ENCODE data around the gene MAPK12. TPM values are rescaled to one million over a fixed set of nuclear protein-coding genes. Genes with fewer than 3 reads are reported as not detected.

The MAPK12 gene
- total and polyA plus RNA-seq, 9 donors, result 0.87 to 35.3 (median 23.3) TPM

DNA sequence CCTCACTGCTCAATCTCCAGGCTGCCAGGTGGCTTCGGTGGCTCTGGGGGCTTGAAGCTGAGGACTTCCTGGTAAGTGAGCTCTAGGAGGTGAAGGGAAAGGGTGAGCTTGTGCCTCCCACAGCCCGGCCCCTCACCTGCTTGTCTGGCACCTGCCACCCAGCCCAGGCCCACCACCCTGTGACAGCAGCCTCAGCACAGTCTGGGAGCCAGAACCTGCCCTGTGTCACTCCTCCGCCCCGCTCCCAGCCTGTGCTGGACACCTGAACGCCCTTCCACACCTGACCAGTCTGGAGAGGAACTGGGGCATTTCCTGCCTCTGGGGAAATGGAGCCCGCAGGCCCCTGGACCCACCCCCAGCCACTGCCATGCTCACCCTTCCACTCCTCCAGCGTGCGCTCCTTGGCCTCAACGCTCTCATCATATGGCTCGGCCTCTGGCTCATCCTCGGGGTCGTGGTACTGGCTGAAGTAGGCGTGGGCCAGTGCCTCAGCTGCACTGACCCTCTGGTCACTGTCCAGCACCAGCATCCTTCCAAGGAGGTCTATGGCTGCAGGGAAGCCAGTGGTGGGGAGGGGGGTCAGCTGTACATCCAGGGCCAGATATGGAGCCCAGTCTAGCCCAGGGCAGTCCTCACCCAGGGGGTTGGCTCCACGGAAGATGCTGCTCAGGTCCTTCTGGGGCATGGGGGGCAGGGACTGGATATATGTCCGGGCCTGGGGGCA is 3.6 kb upstream of the MAPK12 start:
- 81 to 86% (median 84%) methylated on average over 13 to 15 of the region's 15 CpGs for WGBS, 3 donors
- no peak overlapping the region for H3K4me3 ChIP-seq
- H3K27me3 ChIP-seq, result no peaks in the 10 kb centered on the region
- no peak for TF ChIP-seq POLR2A (IDR thresholded peaks at IDR 0.05)
- TF ChIP-seq EP300 (IDR thresholded peaks at IDR 0.05), result no peak
- TF ChIP-seq, protein P1, sequence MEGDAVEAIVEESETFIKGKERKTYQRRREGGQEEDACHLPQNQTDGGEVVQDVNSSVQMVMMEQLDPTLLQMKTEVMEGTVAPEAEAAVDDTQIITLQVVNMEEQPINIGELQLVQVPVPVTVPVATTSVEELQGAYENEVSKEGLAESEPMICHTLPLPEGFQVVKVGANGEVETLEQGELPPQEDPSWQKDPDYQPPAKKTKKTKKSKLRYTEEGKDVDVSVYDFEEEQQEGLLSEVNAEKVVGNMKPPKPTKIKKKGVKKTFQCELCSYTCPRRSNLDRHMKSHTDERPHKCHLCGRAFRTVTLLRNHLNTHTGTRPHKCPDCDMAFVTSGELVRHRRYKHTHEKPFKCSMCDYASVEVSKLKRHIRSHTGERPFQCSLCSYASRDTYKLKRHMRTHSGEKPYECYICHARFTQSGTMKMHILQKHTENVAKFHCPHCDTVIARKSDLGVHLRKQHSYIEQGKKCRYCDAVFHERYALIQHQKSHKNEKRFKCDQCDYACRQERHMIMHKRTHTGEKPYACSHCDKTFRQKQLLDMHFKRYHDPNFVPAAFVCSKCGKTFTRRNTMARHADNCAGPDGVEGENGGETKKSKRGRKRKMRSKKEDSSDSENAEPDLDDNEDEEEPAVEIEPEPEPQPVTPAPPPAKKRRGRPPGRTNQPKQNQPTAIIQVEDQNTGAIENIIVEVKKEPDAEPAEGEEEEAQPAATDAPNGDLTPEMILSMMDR (IDR thresholded peaks at IDR 0.05), result no peak
- intact Hi-C loops (cut with DNase I), result loop anchor here in 2 of 4 donors (5.0 kb wide), 1 partner anchor 72 kb away; no protein-coding TSS in a partner anchor
- H3K9me3 ChIP-seq, result no peaks in the 10 kb centered on the region
- H3K36me3 ChIP-seq, result no peaks in the 10 kb centered on the region
- no peak overlapping the region for H3K27ac ChIP-seq
- DNase-seq, result no peak
- peaks cover 23% of the 10 kb centered on the region for H3K4me1 ChIP-seq (ENCODE audit: insufficient read depth)

DNA sequence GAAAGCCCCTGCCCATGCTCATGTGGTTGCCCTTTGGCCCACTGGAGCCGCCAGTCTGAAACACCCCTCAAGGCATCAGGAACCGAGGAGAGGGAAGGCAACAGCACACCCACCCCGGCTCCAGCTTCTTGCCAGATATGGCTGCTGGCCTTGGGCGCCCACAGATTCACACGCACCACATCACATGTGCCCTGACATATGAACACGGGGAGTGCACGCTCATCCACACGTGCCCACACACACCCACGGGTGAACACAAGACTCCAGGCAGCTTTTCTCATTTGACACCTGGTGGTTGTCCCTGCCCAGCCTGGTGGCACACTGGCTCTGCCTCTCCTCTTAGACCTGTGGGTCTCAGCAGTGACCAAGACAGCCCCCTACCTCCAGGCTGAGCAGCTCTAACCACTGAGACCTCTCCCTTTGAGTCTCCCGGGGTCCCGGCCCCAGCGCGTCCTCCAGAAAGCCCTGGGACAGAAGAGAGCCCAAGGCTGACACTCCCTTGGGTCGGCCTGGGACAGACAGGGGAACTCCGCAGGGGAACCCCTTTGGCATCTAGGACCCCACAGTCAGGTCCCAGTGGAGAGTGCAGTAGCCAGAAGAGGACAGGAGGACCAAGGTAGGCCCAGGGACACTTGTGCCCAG is 2.7 kb upstream of the MAPK12 start:
- Histone ChIP-seq H3K9me3 (no peaks in the 10 kb centered on the region), H3K4me1 (ENCODE audit: insufficient read depth) (peaks cover 17% of the 10 kb centered on the region), H3K27ac (no peak overlapping the region), H3K4me3 (no peak overlapping the region), H3K27me3 (no peaks in the 10 kb centered on the region), H3K36me3 (no peaks in the 10 kb centered on the region)
- DNase-seq, result no peak
- intact Hi-C loops (cut with DNase I), result no loop called here
- 84 to 91% (median 86%) methylated on average over 13 to 15 of the region's 15 CpGs for WGBS, 3 donors
- TF ChIP-seq POLR2A (IDR thresholded peaks at IDR 0.05) (no peak), EP300 (IDR thresholded peaks at IDR 0.05) (no peak)
- TF ChIP-seq, protein P1 (IDR thresholded peaks at IDR 0.05), result no peak

DNA sequence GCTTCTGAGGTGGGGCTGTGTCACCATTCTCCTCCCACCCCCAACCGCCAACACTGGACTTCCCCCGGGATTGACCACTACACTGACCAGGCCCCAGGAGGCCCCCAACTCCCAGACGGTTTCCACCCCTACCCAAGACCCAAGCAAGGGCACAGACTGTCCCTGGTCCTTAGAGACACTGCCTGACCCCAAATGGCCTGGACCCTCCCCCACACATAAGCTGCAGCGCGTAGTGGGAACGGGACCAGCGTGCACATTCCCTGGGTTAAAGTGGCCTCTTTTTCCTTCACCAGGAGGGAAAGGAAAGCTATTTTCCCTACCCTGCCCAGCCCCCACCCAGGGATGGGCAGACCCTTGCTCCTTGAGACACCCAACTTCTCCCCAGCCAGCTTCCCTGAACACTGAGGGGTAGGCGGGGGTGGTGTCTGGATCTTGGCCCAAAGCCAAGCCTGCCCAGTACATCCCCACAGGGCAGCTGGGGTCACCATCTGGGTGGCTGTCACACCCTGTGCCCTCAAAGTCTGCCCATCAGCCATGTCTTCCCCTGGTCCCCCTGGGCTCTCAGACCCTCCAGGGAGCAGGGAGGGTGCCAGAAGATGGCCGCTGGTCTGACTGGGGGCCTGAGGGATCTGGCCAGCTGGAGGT is 1.6 kb upstream of the MAPK12 start:
- intact Hi-C loops (cut with DNase I), result no loop called here
- WGBS, 3 donors, result 54 to 66% (median 58%) methylated on average over 9 of the region's 9 CpGs
- peaks cover 12% of the 10 kb centered on the region for H3K4me1 ChIP-seq (ENCODE audit: insufficient read depth)

DNA sequence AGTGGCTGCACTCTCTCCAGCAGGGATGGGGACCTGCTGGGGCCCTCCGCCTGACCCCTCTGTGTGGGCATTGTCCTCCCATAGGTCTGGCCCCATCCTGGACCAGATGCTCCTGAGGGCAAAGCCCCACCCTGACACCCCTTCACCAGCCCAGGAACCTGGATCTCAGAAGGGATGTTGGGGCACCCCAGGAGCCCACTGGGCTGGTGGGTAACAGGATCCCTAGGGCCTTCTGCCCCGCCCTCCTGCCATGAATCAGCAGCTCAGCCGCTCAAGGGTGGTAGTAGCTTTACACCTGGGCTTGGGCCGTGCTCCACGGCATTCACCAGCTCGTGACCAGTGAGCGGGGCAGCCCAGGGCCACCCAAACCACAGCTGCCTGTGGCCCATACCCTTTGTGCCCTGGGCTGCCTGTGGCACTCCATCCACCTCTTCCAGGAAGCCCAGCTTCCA is 1.0 kb upstream of the MAPK12 start:
- intact Hi-C loops (cut with DNase I), result no loop called here
- H3K4me3 ChIP-seq, result no peak overlapping the region
- no peaks in the 10 kb centered on the region for H3K27me3 ChIP-seq
- no peak overlapping the region for H3K27ac ChIP-seq
- TF ChIP-seq POLR2A (IDR thresholded peaks at IDR 0.05) (no peak), EP300 (IDR thresholded peaks at IDR 0.05) (no peak)
- TF ChIP-seq, protein P1 (IDR thresholded peaks at IDR 0.05), result no peak
- no peak for DNase-seq
- no peaks in the 10 kb centered on the region for H3K9me3 ChIP-seq
- WGBS, 3 donors, result 76 to 87% (median 78%) methylated on average over 7 of the region's 7 CpGs
- peaks cover 10% of the 10 kb centered on the region for H3K4me1 ChIP-seq (ENCODE audit: insufficient read depth)
- no peaks in the 10 kb centered on the region for H3K36me3 ChIP-seq

More for the DNA sequence above, 1.6 kb upstream of the MAPK12 start:
- no peaks in the 10 kb centered on the region for H3K9me3 ChIP-seq
- H3K36me3 ChIP-seq, result no peaks in the 10 kb centered on the region
- H3K27ac ChIP-seq, result no peak overlapping the region
- H3K27me3 ChIP-seq, result no peaks in the 10 kb centered on the region
- no peak for TF ChIP-seq POLR2A (IDR thresholded peaks at IDR 0.05)
- TF ChIP-seq, protein P1 (IDR thresholded peaks at IDR 0.05), result no peak
- TF ChIP-seq EP300 (IDR thresholded peaks at IDR 0.05), result no peak
- DNase-seq, result no peak
- no peak overlapping the region for H3K4me3 ChIP-seq
